ENCODE data around the gene MAP2K5.

GRCh38 chr15:67579164-67579563, 36.7 kb downstream of the MAP2K5 start:
- TF ChIP-seq CTCF (IDR thresholded peaks at IDR 0.05; ENCODE audit: low read length): no peak
- TF ChIP-seq EZH2 (IDR thresholded peaks at IDR 0.05; ENCODE audit: borderline replicate concordance, low read length): no peak

All from OCI-LY1 (cell line).